NK-92 (cell line): ENCODE measurements around the gene AFF3.
"Not testable (repeated sequence)": the region's sequence is repeated elsewhere in the genome, so short reads cannot be mapped to it uniquely, and the experiment has no call there.

ENCODE experiments used
- DNase-seq: peaks from one replicate; lab custom pipeline; 2025; ENCODE audit not compliant: unreplicated experiment; lab: John Stamatoyannopoulos, UW

AFF3 gene

DNA sequence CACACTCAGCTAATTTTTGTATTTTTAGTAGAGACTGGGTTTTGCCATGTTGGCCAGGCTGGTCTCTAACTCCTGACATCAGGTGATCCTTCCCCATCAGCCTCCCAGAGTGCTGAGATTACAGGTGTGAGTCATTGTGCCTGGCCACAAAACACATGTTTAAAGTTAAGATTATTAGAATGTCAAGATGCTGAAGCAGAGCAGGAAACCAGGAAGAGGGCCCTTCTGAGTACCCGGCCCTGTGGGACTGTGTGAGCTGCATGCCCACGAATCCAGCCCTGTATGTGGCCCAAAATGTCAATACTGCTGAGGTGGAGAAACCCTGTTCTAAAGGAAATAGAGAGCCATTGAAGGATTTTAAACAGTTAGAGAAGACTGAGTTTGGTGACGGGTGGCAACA lies 621.6 kb downstream of the AFF3 start:
- no peak for DNase-seq

GRCh38 chr2:99520195-99520594 lies 622.2 kb downstream of the AFF3 start:
- DNase-seq: no peak

- DNase-seq: no peak
Observed at GRCh38 chr2:99514357-99514756, 628.0 kb downstream of the AFF3 start.

DNA sequence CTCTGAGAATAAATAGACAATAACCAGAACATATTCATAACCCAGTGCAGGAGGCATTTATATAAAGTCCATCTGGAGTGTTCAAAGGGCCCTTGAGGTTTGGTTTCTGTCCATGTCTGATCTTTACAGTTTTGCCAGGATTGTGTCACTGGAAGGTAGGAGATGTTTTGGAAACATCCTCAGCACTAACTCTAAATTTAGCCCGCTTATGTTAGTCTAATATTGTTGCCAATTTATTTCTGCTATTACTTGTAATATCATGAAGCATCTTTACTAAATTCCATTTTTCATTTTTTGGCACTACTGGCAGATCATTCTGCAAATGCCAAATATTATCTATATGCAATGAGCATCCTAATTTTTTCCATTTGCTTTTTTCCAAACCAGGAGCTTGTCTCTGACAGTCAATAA lies 630.2 kb downstream of the AFF3 start:
- no peak for DNase-seq

- no peak for DNase-seq
Observed at GRCh38 chr2:99509387-99509786, 633.0 kb downstream of the AFF3 start.

- DNase-seq: no peak
Observed at GRCh38 chr2:99507937-99508818, 634.2 kb downstream of the AFF3 start.

GRCh38 chr2:99504844-99505584 lies 637.4 kb downstream of the AFF3 start:
- no peak for DNase-seq

DNA sequence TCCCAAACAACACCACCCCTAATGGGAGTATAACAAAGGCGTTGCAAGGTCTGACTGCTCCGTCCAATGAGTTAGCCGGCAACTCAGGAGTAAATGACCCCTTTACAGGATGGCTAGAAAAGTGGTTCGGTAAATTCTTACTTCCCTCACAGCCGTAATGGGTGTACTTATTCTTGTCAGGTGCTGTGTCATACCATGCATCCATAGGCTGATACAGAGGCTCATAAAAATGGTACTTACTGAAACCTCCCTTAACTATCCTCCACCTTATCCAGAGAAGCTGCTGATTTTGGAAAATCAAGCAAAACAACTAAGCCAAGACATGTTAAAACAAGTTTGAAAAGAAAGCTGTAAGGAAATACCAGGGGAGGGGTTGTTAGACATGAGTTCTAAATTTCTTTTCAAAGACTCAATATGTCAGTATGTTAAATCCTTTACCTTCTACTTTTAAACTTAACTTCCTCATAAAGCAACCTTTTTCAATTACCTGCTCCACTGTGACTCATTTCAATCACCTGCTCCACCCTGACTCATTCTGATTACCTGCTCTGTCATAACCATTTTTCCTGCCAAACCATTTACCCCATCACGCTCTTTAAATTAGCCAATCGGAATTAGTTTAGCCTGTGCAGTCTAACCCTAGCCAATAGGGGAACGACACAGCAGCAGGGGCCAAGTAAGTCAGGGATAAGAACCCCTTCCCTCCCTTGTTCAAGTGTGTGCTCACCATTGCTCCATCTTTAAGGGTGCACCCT lies 638.6 kb downstream of the AFF3 start:
- DNase-seq: not testable (repeated sequence)

GRCh38 chr2:99496021-99496420 lies 646.4 kb downstream of the AFF3 start:
- DNase-seq: no peak
